Tibial nerve (tissue), 4 donors: ENCODE data around the gene DCXR. TPM values are rescaled to one million over a fixed set of nuclear protein-coding genes. Genes with fewer than 3 reads are reported as not detected.

Experiments
- DNase-seq, 2 donors: peaks; one replicate each; pipeline ENCODE4 v3.0.0-alpha.2; 2019; ENCODE audit warnings: low spot score in 2 of 2
- H3K27ac ChIP-seq, 4 donors: fragments of 200-600 bp; sonication (generic) in 3 of 4; one replicate each; pipeline ENCODE4 v1.5.1; 2017 to 2019; ENCODE audit warnings: mild to moderate bottlenecking in 1 of 4
- H3K27me3 ChIP-seq, 2 donors: fragments of 200-600 bp; sonication (generic) in 1 of 2; one replicate each; pipeline versions ENCODE4 v1.5.1 to v1.6.0; 2017 to 2019
- H3K36me3 ChIP-seq, 3 donors: fragments of 200-600 bp; sonication (generic); one replicate each; pipeline ENCODE4 v1.5.1; 2018 to 2019
- H3K4me1 ChIP-seq, 4 donors: fragments of 200-600 bp; sonication (generic) in 3 of 4; one replicate each; pipeline ENCODE4 v1.5.1; 2017 to 2019
- H3K4me3 ChIP-seq, 4 donors: fragments of 200-600 bp; sonication (generic) in 3 of 4; one replicate each; pipeline ENCODE4 v1.5.1; 2017 to 2019; ENCODE audit warnings: mild to moderate bottlenecking in 1 of 4, moderate library complexity in 1 of 4
- H3K9me3 ChIP-seq, 4 donors: fragments of 200-600 bp; sonication (generic) in 3 of 4; one replicate each; pipeline ENCODE4 v1.5.1; 2017 to 2019
- CTCF ChIP-seq, 5 experiments: fragments of 200-600 bp in 3 of 5; fragments of 450-650 bp in 2 of 5; sonication (generic) in 3 of 5; IDR thresholded peaks; one replicate each; pipeline ENCODE4 v1.5.1; 2016 to 2019; ENCODE audit warnings: antibody characterized with exemption in 5 of 5, mild to moderate bottlenecking in 3 of 5, moderate library complexity in 2 of 5
- EP300 ChIP-seq, 2 donors: sonication (generic); formaldehyde crosslinking; IDR thresholded peaks; one replicate each; pipeline ENCODE4 v1.6.1; 2017; ENCODE audit warnings: antibody characterized with exemption in 2 of 2, mild to moderate bottlenecking in 1 of 2
- POLR2A ChIP-seq, 2 donors: fragments of 450-650 bp; IDR thresholded peaks; one replicate each; pipeline ENCODE4 v1.6.1; 2017; ENCODE audit warnings: antibody characterized with exemption in 2 of 2, mild to moderate bottlenecking in 2 of 2, moderate library complexity in 2 of 2
- WGBS, 2 donors: methylation state at CpG; one replicate each; pipeline ENCODE4 v1.1.5; 2018; 5-methylcytosine and 5-hydroxymethylcytosine counted together
- total RNA-seq, 4 donors: library from RNA; depleted of rRNA; stranded (reverse); fragments of >200 nt; gene quantifications; one replicate each; pipeline ENCODE4 v1.1.0, GENCODE V29; 2016

DCXR gene
- total RNA-seq, 4 donors from 2014 or later = 236 to 347 (median 269) TPM

GRCh38 chr17:82056729-82057621 is 19.5 kb upstream of the DCXR start:
- H3K4me1 ChIP-seq = peaks cover 3 to 29% (median 14%) of the 10 kb centered on the region in 4 donors
- H3K4me3 ChIP-seq = no peak overlapping the region
- DNase-seq = no peak
- TF ChIP-seq EP300 (IDR thresholded peaks at IDR 0.05) (no peak), CTCF (IDR thresholded peaks at IDR 0.05) (no peak), POLR2A (IDR thresholded peaks at IDR 0.05) (no peak)
- H3K36me3 ChIP-seq = peaks cover 0 to 90% (median 42%) of the 10 kb centered on the region in 3 donors
- 64 to 83% methylated on average over 10 to 21 of the region's 29 CpGs for WGBS, 2 donors
- no peaks in the 10 kb centered on the region for H3K27me3 ChIP-seq
- no peaks in the 10 kb centered on the region for H3K9me3 ChIP-seq
- H3K27ac ChIP-seq = no peak overlapping the region

- Histone ChIP-seq H3K4me1 (peaks cover 3 to 31% (median 14%) of the 10 kb centered on the region in 4 donors), H3K4me3 (no peak overlapping the region), H3K27ac (no peak overlapping the region), H3K27me3 (no peaks in the 10 kb centered on the region), H3K36me3 (peaks cover 0 to 82% (median 39%) of the 10 kb centered on the region in 3 donors), H3K9me3 (no peaks in the 10 kb centered on the region)
- TF ChIP-seq CTCF (IDR thresholded peaks at IDR 0.05) (no peak), POLR2A (IDR thresholded peaks at IDR 0.05) (no peak)
- WGBS, 2 donors = 89 to 91% methylated on average over 20 to 25 of the region's 28 CpGs
- DNase-seq = no peak
Observed at GRCh38 chr17:82055965-82056728, 18.6 kb upstream of the DCXR start.

GRCh38 chr17:82055023-82055964 is 17.8 kb upstream of the DCXR start:
- no peak for TF ChIP-seq POLR2A (IDR thresholded peaks at IDR 0.05)
- TF ChIP-seq CTCF (IDR thresholded peaks at IDR 0.05) = no peak
- TF ChIP-seq EP300 (IDR thresholded peaks at IDR 0.05) = no peak
- 80 to 83% methylated on average over 21 to 22 of the region's 26 CpGs for WGBS, 2 donors
- Histone ChIP-seq H3K9me3 (no peaks in the 10 kb centered on the region), H3K27me3 (no peaks in the 10 kb centered on the region), H3K27ac (no peak overlapping the region), H3K4me1 (peaks cover 3 to 39% (median 18%) of the 10 kb centered on the region in 4 donors), H3K36me3 (peaks cover 0 to 76% (median 32%) of the 10 kb centered on the region in 3 donors), H3K4me3 (no peak overlapping the region)
- DNase-seq = no peak

DNA sequence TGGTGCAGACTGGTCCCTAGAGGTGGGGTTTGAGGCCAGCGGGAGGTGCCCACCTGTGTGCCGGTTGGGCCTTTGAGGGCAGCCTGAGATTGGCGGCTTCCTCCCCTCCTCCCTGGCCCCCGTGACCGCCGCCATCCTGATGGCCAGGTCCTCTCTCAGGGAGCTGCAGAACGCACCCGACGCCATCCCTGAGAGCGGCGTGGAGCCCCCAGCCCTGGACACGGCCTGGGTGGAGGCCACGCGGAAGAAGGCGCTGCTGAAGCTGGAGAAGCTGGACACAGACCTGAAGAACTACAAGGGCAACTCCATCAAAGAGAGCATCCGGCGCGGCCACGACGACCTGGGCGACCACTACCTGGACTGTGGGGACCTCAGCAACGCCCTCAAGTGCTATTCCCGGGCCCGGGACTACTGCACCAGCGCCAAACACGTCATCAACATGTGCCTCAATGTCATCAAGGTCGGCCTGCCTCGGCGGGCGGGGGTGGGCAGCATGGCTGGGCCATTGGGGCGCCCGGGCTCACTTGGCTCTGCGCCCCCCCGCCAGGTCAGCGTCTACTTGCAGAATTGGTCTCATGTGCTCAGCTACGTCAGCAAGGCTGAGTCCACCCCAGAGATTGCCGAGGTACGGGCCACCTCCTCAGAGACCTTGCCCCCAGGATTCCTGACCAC is 17.0 kb upstream of the DCXR start:
- no peak overlapping the region for H3K4me3 ChIP-seq
- no peaks in the 10 kb centered on the region for H3K27me3 ChIP-seq
- H3K36me3 ChIP-seq = peaks cover 0 to 76% (median 25%) of the 10 kb centered on the region in 3 donors
- H3K9me3 ChIP-seq = no peaks in the 10 kb centered on the region
- no peak for TF ChIP-seq POLR2A (IDR thresholded peaks at IDR 0.05)
- no peak for TF ChIP-seq EP300 (IDR thresholded peaks at IDR 0.05)
- no peak for TF ChIP-seq CTCF (IDR thresholded peaks at IDR 0.05)
- DNase-seq = no peak
- 87 to 88% methylated on average over 27 to 35 of the region's 38 CpGs for WGBS, 2 donors
- H3K27ac ChIP-seq = no peak overlapping the region
- peaks cover 3 to 47% (median 19%) of the 10 kb centered on the region in 4 donors for H3K4me1 ChIP-seq
